Measurements from ENCODE around the gene MAN2B2.

GRCh38 chr4:6574747-6575502, at the start of gene MAN2B2:
- TF ChIP-seq CTCF (IDR thresholded peaks at IDR 0.05; ENCODE audit: low read depth, low read length) (no peak), EZH2phosphoT487 (IDR thresholded peaks at IDR 0.05; ENCODE audit: low read depth) (no peak)
